A549 (cell line): ENCODE measurements around the gene TNFSF8. TPM values are rescaled to one million over a fixed set of nuclear protein-coding genes. Genes with fewer than 3 reads are reported as not detected.

Experiments used
- ATAC-seq, 2 experiments: fragments of 200-7000 bp in 1 of 2; fragments of >200 bp in 1 of 2; cut with Nextera tagmentation in 1 of 2; cut with Tn5 transposase in 1 of 2; 3 replicates each; pipeline versions ENCODE4 v1.8.0 to v1.9.1; 2018 to 2020; ENCODE audit warnings: mild to moderate bottlenecking in 1 of 2, moderate library complexity in 1 of 2
- CTCF ChIA-PET: fragments of 300-600 bp; sonication (Branson Sonifier 250); formaldehyde crosslinking; extraction: SDS; loops from one replicate; lab custom pipeline; 2021; ENCODE audit warnings: antibody characterized with exemption, inconsistent platforms; lab: Yijun Ruan, JAX
- POLR2A ChIA-PET: fragments of 350-600 bp; formaldehyde crosslinking; extraction: SDS; loops from one replicate; lab custom pipeline; 2021; ENCODE audit warnings: antibody characterized with exemption, inconsistent platforms; lab: Yijun Ruan, JAX
- DNase-seq, 2 experiments: peaks; one replicate each; pipeline versions ENCODE4 v3.0.0 to v3.0.0-alpha.2; 2011 to 2016; ENCODE audit warnings: low read depth in 1 of 2, low spot score in 1 of 2
- FAIRE-seq: peaks from 2 replicates; lab custom pipeline; 2011; peaks lifted over from hg19 to GRCh38; lab: Jason Lieb, UNC
- H3K27ac ChIP-seq, 2 experiments: fragments of >200 bp; sonication (Bioruptor Twin); formaldehyde crosslinking; 3 replicates each; pipeline ENCODE4 v1.5.1; 2016 to 2017
- H3K4me1 ChIP-seq: fragments of >200 bp; sonication (Bioruptor Twin); formaldehyde crosslinking; 3 replicates; pipeline ENCODE4 v1.6.1; 2016
- H3K4me2 ChIP-seq: fragments of >200 bp; sonication (Bioruptor Twin); formaldehyde crosslinking; 3 replicates; pipeline ENCODE4 v1.6.1; 2016
- H3K4me3 ChIP-seq: fragments of >200 bp; sonication (Bioruptor Twin); formaldehyde crosslinking; 3 replicates; pipeline ENCODE4 v1.5.1; 2016
- H3K9me3 ChIP-seq: fragments of >200 bp; sonication (Bioruptor Twin); formaldehyde crosslinking; 3 replicates; pipeline ENCODE4 v1.6.1; 2016
- BCL3 ChIP-seq: fragments of >200 bp; sonication (Bioruptor Twin); formaldehyde crosslinking; IDR thresholded peaks from 3 replicates; pipeline ENCODE4 v1.6.1; 2016
- BHLHE40 ChIP-seq: IDR thresholded peaks from 2 replicates; pipeline ENCODE4 v1.6.1; 2012; ENCODE audit warnings: low read depth, low read length, inconsistent platforms
- CHD4 ChIP-seq: fragments of 200-600 bp; sonication (generic); IDR thresholded peaks from 2 replicates; pipeline ENCODE4 v1.6.1; 2016; ENCODE audit warnings: antibody characterized with exemption, mild to moderate bottlenecking, borderline replicate concordance
- EHF ChIP-seq: fragments of 250-450 bp; sonication (Bioruptor Pico); IDR thresholded peaks from 2 replicates; pipeline ENCODE4 v1.5.0; 2020; ENCODE audit warnings: mild to moderate bottlenecking
- ELK1 ChIP-seq: fragments of 150-350 bp; IDR thresholded peaks from 2 replicates; pipeline ENCODE4 v1.6.1; 2014; ENCODE audit warnings: low read depth, mild to moderate bottlenecking, low read length
- ESRRA ChIP-seq: fragments of 150-350 bp; IDR thresholded peaks from 2 replicates; pipeline ENCODE4 v1.6.1; 2014; ENCODE audit warnings: mild to moderate bottlenecking, low read length, borderline replicate concordance
- FOSL2 ChIP-seq, 2 experiments: fragments of 450-650 bp in 1 of 2; fragments of >200 bp in 1 of 2; sonication (Bioruptor Twin) in 1 of 2; formaldehyde crosslinking; IDR thresholded peaks; 2 replicates each; pipeline versions ENCODE4 v1.5.0 to v1.6.1; 2016 to 2020; ENCODE audit warnings: mild to moderate bottlenecking in 1 of 2, moderate library complexity in 1 of 2
- FOXS1 ChIP-seq: fragments of 250-450 bp; sonication (Bioruptor Pico); IDR thresholded peaks from 2 replicates; pipeline ENCODE4 v1.5.0; 2020; ENCODE audit warnings: mild to moderate bottlenecking, moderate library complexity
- GATA3 ChIP-seq: IDR thresholded peaks from 2 replicates; pipeline ENCODE4 v1.6.1; 2012; ENCODE audit warnings: borderline replicate concordance
- HES2 ChIP-seq: fragments of >200 bp; sonication (Bioruptor Twin); formaldehyde crosslinking; IDR thresholded peaks from 2 replicates; pipeline ENCODE4 v1.6.1; 2016
- HEYL ChIP-seq: fragments of 250-450 bp; sonication (Bioruptor Pico); IDR thresholded peaks from 2 replicates; pipeline ENCODE4 v1.8.0; 2021; ENCODE audit warnings: mild to moderate bottlenecking, moderate library complexity
- HOXA7 ChIP-seq: fragments of 250-450 bp; sonication (Bioruptor Pico); IDR thresholded peaks from 2 replicates; pipeline ENCODE4 v1.5.0; 2020; ENCODE audit warnings: mild to moderate bottlenecking, moderate library complexity
- KDM1A ChIP-seq: fragments of 200-600 bp; sonication (generic); IDR thresholded peaks from 2 replicates; pipeline ENCODE4 v1.6.1; 2016; ENCODE audit warnings: low read depth, mild to moderate bottlenecking
- KDM5A ChIP-seq: fragments of 200-600 bp; sonication (generic); IDR thresholded peaks from 2 replicates; pipeline ENCODE4 v1.6.1; 2016; ENCODE audit warnings: antibody characterized with exemption, mild to moderate bottlenecking
- MYC ChIP-seq: IDR thresholded peaks from 2 replicates; pipeline ENCODE4 v1.6.1; 2012; ENCODE audit warnings: mild to moderate bottlenecking, inconsistent platforms, low read length, improper control_type of control experiment, borderline replicate concordance
- NR3C1 ChIP-seq: fragments of >200 bp; sonication (Bioruptor Twin); formaldehyde crosslinking; IDR thresholded peaks from 3 replicates; pipeline ENCODE4 v1.6.1; 2017
- PBX3 ChIP-seq: IDR thresholded peaks from 2 replicates; pipeline ENCODE4 v1.6.1; 2012
- PHF8 ChIP-seq: fragments of 200-600 bp; sonication (generic); IDR thresholded peaks from 2 replicates; pipeline ENCODE4 v1.6.1; 2016; ENCODE audit warnings: low read depth, mild to moderate bottlenecking, antibody characterized with exemption, moderate library complexity, borderline replicate concordance
- POLR2A ChIP-seq: IDR thresholded peaks from 2 replicates; pipeline ENCODE4 v1.6.1; 2012; ENCODE audit warnings: mild to moderate bottlenecking, low read length
- RCOR1 ChIP-seq: fragments of 150-350 bp; IDR thresholded peaks from 2 replicates; pipeline ENCODE4 v1.6.1; 2014; ENCODE audit warnings: antibody characterized with exemption, low read length, low read depth
- TFCP2L1 ChIP-seq: fragments of 250-450 bp; sonication (Bioruptor Pico); IDR thresholded peaks from 2 replicates; pipeline ENCODE4 v1.5.0; 2021; ENCODE audit warnings: mild to moderate bottlenecking
- USF2 ChIP-seq: fragments of 450-650 bp; IDR thresholded peaks from 2 replicates; pipeline ENCODE4 v1.6.1; 2014; ENCODE audit warnings: antibody characterized with exemption
- ZFP36 ChIP-seq: fragments of 450-650 bp; IDR thresholded peaks from 2 replicates; pipeline ENCODE4 v1.6.1; 2014; ENCODE audit warnings: borderline replicate concordance; ENCODE audit not compliant: partially characterized antibody
- WGBS: methylation state at CpG from one replicate; pipeline ENCODE4 v1.1.6; 2017; ENCODE audit errors: missing lambda C conversion rate; 5-methylcytosine and 5-hydroxymethylcytosine counted together
- polyA plus RNA-seq, 4 experiments: library from polyadenylated mRNA; depleted of rRNA in 3 of 4; stranded (reverse); fragments of >200 nt; fragmentation: RNase III in 1 of 4; extraction: RNeasy Plus Mini Kit Qiagen cat#74134 plus additional on column Dnase treatment in 1 of 4; gene quantifications; 2 replicates in 3 of 4; 3 replicates in 1 of 4; pipeline ENCODE4 v1.2.3, GENCODE V29; 2011 to 2017
- TF ChIP-seq, protein P1 (sequence below): IDR thresholded peaks from 2 replicates; pipeline ENCODE4 v1.6.1; 2012; ENCODE audit warnings: low read depth, borderline replicate concordance
- TF ChIP-seq, protein P2 (sequence below): fragments of >200 bp; sonication (Bioruptor Twin); formaldehyde crosslinking; IDR thresholded peaks from 3 replicates; pipeline ENCODE4 v1.5.1; 2016
- TF ChIP-seq, protein P3 (sequence below): IDR thresholded peaks from 2 replicates; pipeline ENCODE4 v1.6.1; 2012

TNFSF8 gene
- polyA plus RNA-seq, 2 of the 4 experiments (the other 2 are of a cell fraction), result not detected

GRCh38 chr9:114923918-114924317, 6.5 kb downstream of the TNFSF8 start:
- Histone ChIP-seq H3K4me2 (no peak overlapping the region), H3K9me3 (no peaks in the 10 kb centered on the region), H3K27ac (no peak overlapping the region)
- no peak for ATAC-seq
- TF ChIP-seq HES2, result no peak
- no peak for TF ChIP-seq EHF (CRISPR knock-in tag)
- no peak for TF ChIP-seq RCOR1
- no peak for TF ChIP-seq MYC
- TF ChIP-seq, all 56 proteins: peak for 0
- Histone ChIP-seq H3K4me3 (no peak overlapping the region), H3K4me1 (no peaks in the 10 kb centered on the region)
- DNase-seq (no peak), FAIRE-seq (no peak)
- 31% methylated on average over 3 of the region's 3 CpGs for WGBS
- ChIA-PET CTCF (interaction anchor here (0.8 to 1.9 kb wide), 4 partner anchors 10 to 518 kb away, joined by 3 to 6 read pairs (median 3); no protein-coding TSS in a partner anchor), POLR2A (no interaction called here)

- FAIRE-seq (no peak), ATAC-seq (no peak), DNase-seq (no peak)
- no peak overlapping the region for H3K4me2 ChIP-seq
- no peaks in the 10 kb centered on the region for H3K4me1 ChIP-seq
- ChIA-PET POLR2A (no interaction called here), CTCF (interaction anchor here (1.0 to 3.5 kb wide), 5 partner anchors 8 to 259 kb away, joined by 3 to 23 read pairs (median 4); no protein-coding TSS in a partner anchor)
- H3K27ac ChIP-seq, result no peak overlapping the region
- WGBS, result 75% methylated on average over 1 of the region's 1 CpG
- TF ChIP-seq KDM1A (no peak), USF2 (no peak), BCL3 (no peak), FOSL2 (IDR thresholded peaks at IDR 0.05) (no peak), FOSL2 (CRISPR knock-in tag; IDR thresholded peaks at IDR 0.05) (no peak), KDM5A (no peak), FOXS1 (CRISPR knock-in tag) (no peak), ESRRA (no peak), PBX3 (no peak), BHLHE40 (no peak), CHD4 (no peak), TFCP2L1 (CRISPR knock-in tag) (no peak)
- H3K4me3 ChIP-seq, result no peak overlapping the region
- H3K9me3 ChIP-seq, result no peaks in the 10 kb centered on the region
Measured at GRCh38 chr9:114921171-114921570, 9.2 kb downstream of the TNFSF8 start.

GRCh38 chr9:114919611-114920010, 10.8 kb downstream of the TNFSF8 start:
- ChIA-PET CTCF (interaction anchor here (1.0 to 3.5 kb wide), 6 partner anchors 9 to 514 kb away, joined by 3 to 23 read pairs (median 5); no protein-coding TSS in a partner anchor), POLR2A (no interaction called here)
- no peak overlapping the region for H3K4me2 ChIP-seq
- H3K4me1 ChIP-seq, result no peaks in the 10 kb centered on the region
- FAIRE-seq (no peak), ATAC-seq (no peak), DNase-seq (no peak)
- no peak overlapping the region for H3K4me3 ChIP-seq
- no peak overlapping the region for H3K27ac ChIP-seq
- no peak for TF ChIP-seq ELK1
- TF ChIP-seq, protein P1, sequence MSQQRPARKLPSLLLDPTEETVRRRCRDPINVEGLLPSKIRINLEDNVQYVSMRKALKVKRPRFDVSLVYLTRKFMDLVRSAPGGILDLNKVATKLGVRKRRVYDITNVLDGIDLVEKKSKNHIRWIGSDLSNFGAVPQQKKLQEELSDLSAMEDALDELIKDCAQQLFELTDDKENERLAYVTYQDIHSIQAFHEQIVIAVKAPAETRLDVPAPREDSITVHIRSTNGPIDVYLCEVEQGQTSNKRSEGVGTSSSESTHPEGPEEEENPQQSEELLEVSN, result no peak
- TF ChIP-seq, protein P2, sequence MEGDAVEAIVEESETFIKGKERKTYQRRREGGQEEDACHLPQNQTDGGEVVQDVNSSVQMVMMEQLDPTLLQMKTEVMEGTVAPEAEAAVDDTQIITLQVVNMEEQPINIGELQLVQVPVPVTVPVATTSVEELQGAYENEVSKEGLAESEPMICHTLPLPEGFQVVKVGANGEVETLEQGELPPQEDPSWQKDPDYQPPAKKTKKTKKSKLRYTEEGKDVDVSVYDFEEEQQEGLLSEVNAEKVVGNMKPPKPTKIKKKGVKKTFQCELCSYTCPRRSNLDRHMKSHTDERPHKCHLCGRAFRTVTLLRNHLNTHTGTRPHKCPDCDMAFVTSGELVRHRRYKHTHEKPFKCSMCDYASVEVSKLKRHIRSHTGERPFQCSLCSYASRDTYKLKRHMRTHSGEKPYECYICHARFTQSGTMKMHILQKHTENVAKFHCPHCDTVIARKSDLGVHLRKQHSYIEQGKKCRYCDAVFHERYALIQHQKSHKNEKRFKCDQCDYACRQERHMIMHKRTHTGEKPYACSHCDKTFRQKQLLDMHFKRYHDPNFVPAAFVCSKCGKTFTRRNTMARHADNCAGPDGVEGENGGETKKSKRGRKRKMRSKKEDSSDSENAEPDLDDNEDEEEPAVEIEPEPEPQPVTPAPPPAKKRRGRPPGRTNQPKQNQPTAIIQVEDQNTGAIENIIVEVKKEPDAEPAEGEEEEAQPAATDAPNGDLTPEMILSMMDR, result no peak
- no peak for TF ChIP-seq USF2
- TF ChIP-seq, protein P3, sequence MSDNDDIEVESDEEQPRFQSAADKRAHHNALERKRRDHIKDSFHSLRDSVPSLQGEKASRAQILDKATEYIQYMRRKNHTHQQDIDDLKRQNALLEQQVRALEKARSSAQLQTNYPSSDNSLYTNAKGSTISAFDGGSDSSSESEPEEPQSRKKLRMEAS, result no peak
- TF ChIP-seq HEYL (CRISPR knock-in tag), result no peak
- TF ChIP-seq HOXA7, result no peak
- TF ChIP-seq NR3C1, result no peak
- no peak for TF ChIP-seq ZFP36
- TF ChIP-seq GATA3, result no peak
- no peak for TF ChIP-seq PHF8
- no peak for TF ChIP-seq POLR2A
- TF ChIP-seq BHLHE40, result no peak
- no peak for TF ChIP-seq KDM1A
- no peaks in the 10 kb centered on the region for H3K9me3 ChIP-seq
- WGBS, result 87% methylated on average over 4 of the region's 4 CpGs
